Measurements from ENCODE around the gene TADA2A. TPM values are rescaled to one million over a fixed set of nuclear protein-coding genes. Genes with fewer than 3 reads are reported as not detected.

The TADA2A gene
- total RNA-seq, 1 donor from 2014 or later: 14.5 TPM

DNA sequence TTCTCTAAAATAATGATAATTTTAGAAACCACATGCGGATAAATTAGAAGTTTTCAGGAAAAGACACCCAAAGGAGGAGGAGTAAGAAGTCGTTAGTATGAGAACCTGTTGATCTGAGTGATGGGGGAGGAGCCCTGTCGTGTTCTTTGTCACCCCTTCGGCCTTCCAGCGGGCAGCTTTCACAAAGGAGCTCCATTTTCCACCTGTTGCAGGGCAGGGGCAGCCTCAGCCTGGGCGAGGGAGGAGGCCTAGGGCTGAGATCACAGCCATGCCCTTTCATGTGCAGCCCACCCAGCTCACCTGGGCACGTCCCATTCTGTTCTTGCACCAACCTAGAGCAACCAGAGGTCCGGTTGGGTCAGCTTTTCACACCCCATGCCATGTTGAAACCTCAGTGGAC is 88.3 kb downstream of the TADA2A start:
- TF ChIP-seq, protein P1, sequence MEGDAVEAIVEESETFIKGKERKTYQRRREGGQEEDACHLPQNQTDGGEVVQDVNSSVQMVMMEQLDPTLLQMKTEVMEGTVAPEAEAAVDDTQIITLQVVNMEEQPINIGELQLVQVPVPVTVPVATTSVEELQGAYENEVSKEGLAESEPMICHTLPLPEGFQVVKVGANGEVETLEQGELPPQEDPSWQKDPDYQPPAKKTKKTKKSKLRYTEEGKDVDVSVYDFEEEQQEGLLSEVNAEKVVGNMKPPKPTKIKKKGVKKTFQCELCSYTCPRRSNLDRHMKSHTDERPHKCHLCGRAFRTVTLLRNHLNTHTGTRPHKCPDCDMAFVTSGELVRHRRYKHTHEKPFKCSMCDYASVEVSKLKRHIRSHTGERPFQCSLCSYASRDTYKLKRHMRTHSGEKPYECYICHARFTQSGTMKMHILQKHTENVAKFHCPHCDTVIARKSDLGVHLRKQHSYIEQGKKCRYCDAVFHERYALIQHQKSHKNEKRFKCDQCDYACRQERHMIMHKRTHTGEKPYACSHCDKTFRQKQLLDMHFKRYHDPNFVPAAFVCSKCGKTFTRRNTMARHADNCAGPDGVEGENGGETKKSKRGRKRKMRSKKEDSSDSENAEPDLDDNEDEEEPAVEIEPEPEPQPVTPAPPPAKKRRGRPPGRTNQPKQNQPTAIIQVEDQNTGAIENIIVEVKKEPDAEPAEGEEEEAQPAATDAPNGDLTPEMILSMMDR (IDR thresholded peaks at IDR 0.05; ENCODE audit: insufficient read depth, low read length, poor library complexity, severe bottlenecking): no peak
- DNase-seq (ENCODE audit: low read depth): no peak
- Histone ChIP-seq H3K4me3 (ENCODE audit: low read depth, low read length) (no peak overlapping the region), H3K36me3 (ENCODE audit: control insufficient read depth, insufficient read depth, low read length) (no peaks in the 10 kb centered on the region), H3K27me3 (ENCODE audit: control insufficient read depth, insufficient read depth, low read length) (no peaks in the 10 kb centered on the region)

DNA sequence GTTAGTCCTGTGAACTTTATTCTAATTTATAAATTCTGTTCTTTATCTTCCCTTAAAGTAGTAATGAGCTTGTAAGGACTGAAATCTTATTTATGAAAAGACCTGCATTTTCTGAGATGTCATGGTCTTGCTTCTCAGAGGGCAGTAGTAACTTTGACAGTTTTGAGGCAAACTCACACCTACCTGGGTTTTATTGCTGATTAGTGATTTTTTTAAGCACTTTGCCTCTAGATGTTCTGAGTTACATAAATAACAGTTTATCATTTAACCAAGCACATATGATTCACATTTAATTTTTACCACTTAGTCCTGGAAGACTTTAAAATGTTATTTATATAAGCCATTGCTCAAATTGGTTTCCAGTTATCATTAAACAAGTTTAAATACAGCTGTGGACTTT is 93.7 kb downstream of the TADA2A start:
- Histone ChIP-seq H3K4me3 (ENCODE audit: low read depth, low read length) (no peak overlapping the region), H3K27me3 (ENCODE audit: control insufficient read depth, insufficient read depth, low read length) (no peaks in the 10 kb centered on the region), H3K36me3 (ENCODE audit: control insufficient read depth, insufficient read depth, low read length) (no peaks in the 10 kb centered on the region)
- DNase-seq (ENCODE audit: low read depth): no peak
- TF ChIP-seq, protein P1 (IDR thresholded peaks at IDR 0.05; ENCODE audit: insufficient read depth, low read length, poor library complexity, severe bottlenecking): no peak

- Histone ChIP-seq H3K36me3 (ENCODE audit: control insufficient read depth, insufficient read depth, low read length) (no peaks in the 10 kb centered on the region), H3K27me3 (ENCODE audit: control insufficient read depth, insufficient read depth, low read length) (no peaks in the 10 kb centered on the region), H3K4me3 (ENCODE audit: low read depth, low read length) (no peak overlapping the region)
- TF ChIP-seq, protein P1 (IDR thresholded peaks at IDR 0.05; ENCODE audit: insufficient read depth, low read length, poor library complexity, severe bottlenecking): no peak
- DNase-seq (ENCODE audit: low read depth): no peak
Observed at GRCh38 chr17:37502009-37502936, 95.6 kb downstream of the TADA2A start.

GRCh38 chr17:37503148-37503547 is 96.5 kb downstream of the TADA2A start:
- Histone ChIP-seq H3K27me3 (ENCODE audit: control insufficient read depth, insufficient read depth, low read length) (no peaks in the 10 kb centered on the region), H3K36me3 (ENCODE audit: control insufficient read depth, insufficient read depth, low read length) (peaks cover 2% of the 10 kb centered on the region), H3K4me3 (ENCODE audit: low read depth, low read length) (no peak overlapping the region)
- TF ChIP-seq, protein P1 (IDR thresholded peaks at IDR 0.05; ENCODE audit: insufficient read depth, low read length, poor library complexity, severe bottlenecking): no peak
- DNase-seq (ENCODE audit: low read depth): no peak

DNA sequence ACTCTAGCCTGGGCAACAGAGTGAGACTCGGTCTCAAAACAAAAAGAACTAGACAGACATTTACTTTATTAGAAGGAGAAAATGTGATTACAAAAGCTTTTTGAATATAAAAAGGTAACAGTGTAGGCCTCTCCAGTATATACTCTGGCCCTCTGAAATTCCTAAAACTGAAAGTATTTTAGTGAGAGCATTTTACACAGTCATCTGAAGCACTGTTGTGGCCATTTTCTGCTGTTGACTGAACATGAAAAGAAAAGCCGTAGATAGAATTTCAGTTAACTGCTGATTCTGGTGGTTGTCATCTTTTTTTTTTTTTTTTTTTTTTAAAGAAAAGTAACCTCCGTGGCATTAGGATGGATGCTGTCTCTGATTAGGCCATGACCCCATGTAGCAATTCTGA is 98.6 kb downstream of the TADA2A start:
- TF ChIP-seq, protein P1 (IDR thresholded peaks at IDR 0.05; ENCODE audit: insufficient read depth, low read length, poor library complexity, severe bottlenecking): no peak
- Histone ChIP-seq H3K4me3 (ENCODE audit: low read depth, low read length) (no peak overlapping the region), H3K27me3 (ENCODE audit: control insufficient read depth, insufficient read depth, low read length) (no peaks in the 10 kb centered on the region), H3K36me3 (ENCODE audit: control insufficient read depth, insufficient read depth, low read length) (peaks cover 2% of the 10 kb centered on the region)
- no peak for DNase-seq (ENCODE audit: low read depth)
